HG03139 (cell line): ENCODE data around the gene GARIN1A.
"Not testable (repeated sequence)": the region's sequence is repeated elsewhere in the genome, so short reads cannot be mapped to it uniquely, and the experiment has no call there.

Source experiments
- ATAC-seq: cut with Tn5 transposase; IDR thresholded peaks from one replicate; pipeline ENCODE4 v1.9.1; 2021; ENCODE audit not compliant: unreplicated experiment

The GARIN1A gene

DNA sequence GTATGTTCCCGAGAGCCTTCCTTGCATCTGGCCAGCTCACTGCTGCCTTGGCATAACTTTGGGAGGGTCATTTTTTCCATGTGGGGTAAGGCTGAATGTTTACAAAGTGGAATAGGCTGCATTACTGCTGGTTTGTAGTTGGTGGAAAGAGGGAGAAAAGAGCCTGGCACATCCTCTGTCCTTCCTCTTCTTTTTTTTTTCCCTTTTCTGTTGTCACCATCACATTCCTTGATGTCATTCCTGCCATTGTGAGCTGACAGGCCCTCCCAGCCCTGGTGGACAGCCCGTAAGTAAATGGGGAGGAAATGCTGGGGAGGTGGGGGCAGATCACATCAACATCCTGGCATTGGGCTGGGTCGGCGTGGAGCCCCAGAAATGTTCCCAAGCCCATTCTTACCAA is at the start of gene GARIN1A:
Gene GARIN1A, plus strand, starts transcription at position 301 of the 400 bp plus-strand sequence. CDS start 106 bp downstream, outside the sequence.
- no peak for ATAC-seq

DNA sequence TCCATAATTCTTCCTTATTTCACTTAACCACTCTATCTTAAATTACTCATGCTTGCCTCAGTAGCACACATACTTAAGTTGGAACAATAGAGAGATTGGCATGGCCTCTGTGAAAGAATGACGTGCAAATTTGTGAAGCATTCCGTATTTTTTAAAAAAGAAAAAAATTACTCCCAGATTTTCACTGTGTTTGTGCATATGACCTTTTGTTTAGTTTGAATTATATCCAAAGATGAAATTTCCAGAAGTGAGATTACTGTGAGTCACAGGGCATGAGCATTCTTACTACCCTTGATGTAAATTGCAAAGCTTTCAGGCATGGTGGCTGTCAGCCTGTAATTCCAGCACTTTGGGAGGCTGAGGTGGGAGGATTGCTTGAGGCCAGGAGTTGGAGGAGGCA is 45.0 kb upstream of the GARIN1A start:
- not testable (repeated sequence) for ATAC-seq

DNA sequence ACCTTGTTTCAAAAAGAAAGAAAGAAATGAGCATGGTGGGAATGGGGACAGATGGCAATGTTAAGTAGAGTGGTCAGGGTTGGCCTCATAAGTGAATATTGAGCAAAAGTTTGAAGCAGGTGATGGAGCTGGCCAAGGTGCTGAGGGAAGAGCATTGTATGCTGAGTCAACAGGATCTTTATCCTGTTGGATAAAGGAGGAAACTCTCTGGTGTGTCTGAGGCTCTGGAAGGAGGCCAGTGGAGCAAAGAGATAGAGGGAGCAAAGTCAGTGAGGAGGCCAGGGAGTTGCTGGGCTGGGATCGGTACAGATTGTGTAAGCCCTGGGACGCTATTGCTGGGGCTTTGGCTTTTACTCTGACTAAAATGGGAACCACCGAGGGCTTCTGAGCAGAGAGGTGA is 38.2 kb upstream of the GARIN1A start:
- ATAC-seq = not testable (repeated sequence)

- not testable (repeated sequence) for ATAC-seq
Observed at GRCh38 chr7:128645206-128645605, 26.9 kb upstream of the GARIN1A start.

DNA sequence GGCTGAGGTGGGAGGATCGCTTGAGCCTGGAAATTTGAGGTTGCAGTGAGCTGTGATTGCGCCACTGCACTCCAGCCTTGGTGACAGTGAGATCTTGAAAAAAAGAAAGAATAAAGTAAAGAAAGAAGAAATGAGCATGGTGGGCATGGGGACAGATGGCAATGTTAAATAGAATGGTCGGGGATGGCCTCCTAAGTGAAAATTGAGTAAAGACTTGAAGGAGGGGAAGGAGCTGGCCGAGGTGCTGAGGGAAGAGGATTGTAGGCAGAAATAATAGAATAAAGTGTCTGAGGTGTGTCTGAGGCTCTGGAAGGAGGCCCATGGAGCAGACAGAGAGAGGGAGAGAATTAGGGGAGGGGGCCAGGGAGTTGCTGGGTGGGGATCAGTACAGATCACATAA is 26.2 kb upstream of the GARIN1A start:
- ATAC-seq = not testable (repeated sequence)

DNA sequence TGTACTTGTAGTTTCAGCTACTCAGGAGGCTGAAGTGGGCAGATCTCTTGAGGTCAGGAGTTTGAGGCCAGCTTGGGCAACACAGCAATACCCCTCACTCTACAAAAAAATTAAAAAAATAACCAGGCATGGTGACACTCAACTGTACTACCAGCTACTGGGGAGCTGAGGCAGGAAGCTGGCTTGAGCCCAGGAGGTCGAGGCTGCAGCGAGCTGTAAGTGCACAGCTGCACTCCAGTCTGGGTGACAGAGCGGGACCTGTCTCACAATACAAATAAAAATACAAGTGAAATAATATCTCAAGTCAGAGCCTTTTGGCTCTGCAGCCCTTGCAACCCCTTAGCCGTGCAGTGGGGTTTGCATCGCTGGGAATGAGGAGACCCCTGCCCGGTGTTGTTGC is 25.2 kb upstream of the GARIN1A start:
- ATAC-seq = not testable (repeated sequence)

- ATAC-seq = not testable (repeated sequence)
Observed at GRCh38 chr7:128651096-128651495, 21.0 kb upstream of the GARIN1A start.

DNA sequence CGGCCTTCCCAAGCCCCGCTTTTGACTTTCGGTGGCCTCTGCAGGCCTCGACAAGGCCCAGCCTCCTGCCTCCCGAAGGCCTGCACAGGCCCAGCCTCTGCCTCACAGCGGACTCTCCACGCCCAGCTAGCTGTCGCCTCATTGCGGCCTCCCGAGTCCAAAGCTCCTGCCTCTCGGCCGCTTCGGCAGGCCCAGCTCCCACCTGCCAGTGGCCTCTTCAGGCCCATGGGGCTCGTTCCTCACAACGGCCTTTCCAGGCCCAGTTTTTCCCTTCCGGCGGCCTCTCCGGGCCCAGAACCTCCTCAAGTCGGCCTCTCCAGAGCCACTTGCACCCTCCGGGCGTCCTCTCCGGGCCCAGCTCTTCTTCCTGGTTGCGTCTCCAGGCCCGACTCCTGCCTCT is 19.5 kb upstream of the GARIN1A start:
- ATAC-seq = not testable (repeated sequence)

DNA sequence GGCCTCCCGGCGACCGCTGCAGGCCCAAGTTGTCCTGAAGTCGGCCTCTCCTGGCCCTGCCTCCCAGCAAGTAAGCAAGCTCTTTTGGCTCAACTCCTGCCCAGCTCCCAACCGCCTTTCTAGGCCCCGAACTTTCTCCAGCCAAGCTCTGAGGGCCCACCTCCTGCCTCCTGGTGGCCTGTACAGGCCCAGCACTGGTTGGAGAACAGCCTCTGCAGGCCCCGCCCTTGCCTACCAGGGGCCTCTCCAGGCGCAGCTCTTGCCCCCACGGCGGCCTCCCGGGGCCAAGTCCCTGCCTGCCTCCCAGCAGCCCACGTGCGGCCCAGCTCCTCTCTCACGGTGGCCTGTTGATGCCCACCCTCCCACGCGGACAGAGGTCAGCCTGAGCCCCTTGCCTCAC is 18.9 kb upstream of the GARIN1A start:
- ATAC-seq = not testable (repeated sequence)

GRCh38 chr7:128654080-128654479 is 18.0 kb upstream of the GARIN1A start:
- ATAC-seq = not testable (repeated sequence)

- not testable (repeated sequence) for ATAC-seq
Observed at GRCh38 chr7:128654501-128654900, 17.6 kb upstream of the GARIN1A start.

DNA sequence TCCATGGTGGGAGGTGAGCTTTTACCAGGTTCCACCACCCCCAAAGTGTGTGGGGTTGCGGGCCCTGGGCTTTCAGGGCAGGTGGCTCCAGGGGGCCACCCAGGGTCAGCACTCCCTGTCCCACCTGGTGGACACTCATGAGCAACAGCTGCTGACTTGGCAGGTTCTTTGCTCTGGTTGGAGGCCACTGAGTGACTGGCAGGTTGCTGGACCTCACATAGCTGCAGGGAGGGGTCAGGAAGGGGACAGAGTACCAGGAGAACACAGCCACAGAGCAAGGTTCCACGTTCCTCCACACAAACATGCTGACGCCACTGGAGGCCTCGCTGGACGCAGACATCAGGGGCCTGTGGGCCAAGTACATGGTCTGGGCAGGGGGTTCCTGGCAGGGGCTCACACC is 13.7 kb upstream of the GARIN1A start:
- not testable (repeated sequence) for ATAC-seq

DNA sequence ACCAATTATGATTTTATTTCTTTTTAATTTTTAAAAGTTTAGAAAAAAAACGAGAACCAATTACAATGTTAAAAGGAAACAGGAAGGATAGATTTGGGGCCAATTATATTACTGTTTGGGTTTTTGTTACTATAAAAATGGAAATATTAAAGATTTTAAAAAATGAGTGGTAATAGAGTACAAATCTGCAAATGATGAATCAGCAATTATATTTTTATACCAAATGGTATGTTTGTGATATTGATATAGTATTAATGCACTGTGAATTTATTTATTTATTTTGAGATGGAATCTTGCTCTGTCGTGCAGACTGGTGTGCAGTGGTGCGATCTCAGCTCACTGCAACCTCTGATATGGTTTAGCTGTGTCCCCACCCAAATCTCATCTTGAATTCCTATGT is 11.5 kb upstream of the GARIN1A start:
- no peak for ATAC-seq

DNA sequence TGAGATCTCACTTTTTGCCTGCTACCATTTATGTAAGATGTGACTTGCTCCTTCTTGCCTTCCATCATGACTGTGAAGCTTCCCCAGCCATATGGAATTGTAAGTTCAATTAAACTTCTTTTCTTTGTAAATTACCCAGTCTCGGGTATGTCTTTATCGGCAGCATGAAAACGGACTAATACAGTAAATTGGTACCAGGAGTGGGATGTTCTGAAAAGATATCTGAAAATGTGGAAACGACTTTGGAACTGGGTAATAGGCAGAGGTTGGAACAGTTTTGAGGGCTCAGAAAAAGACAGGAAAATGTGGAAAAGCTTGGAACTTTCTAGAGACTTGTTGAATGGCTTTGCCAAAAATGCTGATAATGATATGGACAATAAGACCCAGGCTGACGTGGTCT is 10.6 kb upstream of the GARIN1A start:
- ATAC-seq = no peak

DNA sequence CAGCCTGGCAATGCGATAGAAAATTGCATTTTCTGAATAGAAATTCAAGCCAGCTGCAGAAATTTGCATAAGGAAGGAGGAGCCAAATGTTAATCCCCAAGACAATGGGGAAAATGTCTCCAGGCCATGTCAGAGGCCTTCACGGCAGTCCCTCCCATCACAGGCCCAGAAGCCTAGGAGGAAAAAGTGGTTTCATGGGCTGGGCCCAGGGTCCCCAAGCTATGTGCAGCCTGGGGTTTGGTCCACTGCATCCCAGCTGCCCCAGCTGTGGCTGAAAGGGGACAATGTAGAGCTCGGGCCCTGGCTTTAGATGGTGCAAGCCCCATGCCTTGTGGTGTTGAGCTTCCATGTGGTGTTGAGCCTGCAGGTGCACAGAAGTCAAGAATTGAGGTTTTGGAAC is 10.0 kb upstream of the GARIN1A start:
- ATAC-seq = no peak

DNA sequence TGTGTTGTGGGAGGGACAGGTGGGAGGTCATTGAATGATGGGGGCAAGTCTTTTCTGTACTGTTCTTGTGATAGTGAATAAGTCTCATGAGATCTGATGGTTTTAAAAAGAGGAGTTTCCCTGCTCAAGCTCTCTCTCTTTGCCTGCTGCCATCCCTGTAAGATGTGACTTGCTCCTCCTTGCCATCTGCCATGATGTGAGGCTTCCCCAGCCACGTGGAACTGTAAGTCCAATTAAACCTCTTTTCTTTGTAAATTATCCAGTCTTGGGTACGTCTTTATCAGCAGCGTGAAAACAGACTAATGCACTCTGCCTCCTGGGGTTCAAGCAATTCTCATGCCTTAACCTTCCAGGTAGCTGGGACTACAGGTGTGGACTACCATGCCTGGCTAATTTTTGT is 8.9 kb upstream of the GARIN1A start:
- not testable (repeated sequence) for ATAC-seq

GRCh38 chr7:128665057-128665456 is 7.0 kb upstream of the GARIN1A start:
- ATAC-seq = no peak

DNA sequence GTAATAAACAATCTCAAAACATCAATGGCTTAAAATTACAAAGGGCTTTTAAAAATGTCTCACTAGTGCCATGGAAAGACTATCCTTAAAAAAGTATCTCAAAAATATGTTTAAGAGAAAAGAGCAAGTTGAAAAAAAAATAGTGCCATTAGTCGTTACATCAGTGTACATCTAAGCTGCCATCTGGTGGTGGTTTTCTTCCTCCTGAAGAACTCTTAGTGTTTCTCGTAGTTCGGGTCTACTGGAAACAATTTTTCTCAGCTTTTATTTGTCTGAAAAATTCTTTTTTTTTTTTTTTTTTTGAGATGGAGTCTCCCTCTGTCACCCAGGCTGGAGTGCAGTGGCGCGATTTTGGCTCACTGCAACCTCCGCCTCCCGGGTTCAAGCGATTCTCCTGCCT is 5.9 kb upstream of the GARIN1A start:
- ATAC-seq = no peak

DNA sequence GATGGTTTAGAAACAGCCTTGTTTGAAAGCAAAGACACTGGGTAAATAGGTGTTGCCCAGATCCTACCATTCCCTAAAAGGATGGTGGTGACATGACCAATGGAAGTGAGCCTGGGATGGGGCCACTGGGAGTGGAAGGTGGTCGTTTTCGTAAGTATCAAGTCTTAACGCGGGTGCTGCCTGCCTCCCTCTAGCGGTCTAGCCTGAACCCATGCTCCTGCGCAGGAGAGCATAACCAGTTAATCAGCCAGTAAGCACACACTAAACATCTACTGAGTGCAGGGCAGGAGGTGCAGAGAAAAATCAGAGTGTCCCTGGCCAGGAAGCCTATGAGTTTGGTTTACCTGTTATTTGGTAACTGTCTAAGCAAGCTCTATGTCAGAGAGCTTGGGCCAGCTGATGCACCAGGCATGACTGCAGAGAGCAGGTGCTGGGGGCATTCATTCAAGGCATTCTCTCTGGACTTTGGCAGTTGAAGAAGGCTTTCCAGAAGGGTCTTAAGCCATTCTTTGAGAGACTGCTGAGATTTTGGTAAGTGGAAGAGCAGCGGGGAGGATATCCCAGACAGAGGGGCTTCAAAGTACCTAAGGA is 930 bp downstream of the GARIN1A start:
- ATAC-seq = no peak

- no peak for ATAC-seq
Observed at GRCh38 chr7:128673571-128673970, 1.5 kb downstream of the GARIN1A start.

- no peak for ATAC-seq
Observed at GRCh38 chr7:128676665-128677064, 4.6 kb downstream of the GARIN1A start.

- ATAC-seq = no peak
Observed at GRCh38 chr7:128679920-128680319, 7.8 kb downstream of the GARIN1A start.

GRCh38 chr7:128681794-128682537 is 9.9 kb downstream of the GARIN1A start:
- ATAC-seq = no peak
